ENCODE measurements around the gene MRNIP.
"Not testable (repeated sequence)": the region's sequence is repeated elsewhere in the genome, so short reads cannot be mapped to it uniquely, and the experiment has no call there.

DNA sequence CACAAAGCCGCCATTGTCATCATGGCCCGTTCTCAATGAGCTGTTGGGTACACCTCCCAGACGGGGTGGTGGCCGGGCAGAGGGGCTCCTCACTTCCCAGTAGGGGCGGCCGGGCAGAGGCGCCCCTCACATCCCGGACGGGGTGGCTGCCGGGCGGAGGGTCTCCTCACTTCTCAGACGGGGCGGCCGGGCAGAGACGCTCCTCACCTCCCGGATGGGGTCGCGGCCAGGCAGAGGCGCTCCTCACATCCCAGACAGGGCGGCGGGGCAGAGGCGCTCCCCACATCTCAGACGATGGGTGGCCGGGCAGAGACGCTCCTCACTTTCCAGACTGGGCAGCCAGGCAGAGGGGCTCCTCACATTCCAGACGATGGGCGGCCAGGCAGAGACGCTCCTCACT lies 23.7 kb downstream of the MRNIP start:
- TF ChIP-seq CBX5 (IDR thresholded peaks at IDR 0.05; ENCODE audit: low read depth, low read length); YY1 (IDR thresholded peaks at IDR 0.05; ENCODE audit: low read depth, low read length); EP300 (IDR thresholded peaks at IDR 0.05; ENCODE audit: borderline replicate concordance in 1 of 2, low read depth in 2 of 2, low read length in 2 of 2); TCF12 (IDR thresholded peaks at IDR 0.05; ENCODE audit: low read depth, low read length); POLR2A (IDR thresholded peaks at IDR 0.05; ENCODE audit: control extremely low read depth in 1 of 2, low read depth in 2 of 2, low read length in 2 of 2); RAD21 (IDR thresholded peaks at IDR 0.05 in 1 of 2, conservative IDR thresholded peaks at IDR 0.05 in 1 of 2; ENCODE audit: low read depth in 2 of 2, low read length in 2 of 2); GABPA (IDR thresholded peaks at IDR 0.05; ENCODE audit: borderline replicate concordance, insufficient read depth, low read length); RBBP5 (IDR thresholded peaks at IDR 0.05; ENCODE audit: borderline replicate concordance, low read depth, low read length); EZH2 (IDR thresholded peaks at IDR 0.05; ENCODE audit: low read depth, low read length, severe bottlenecking); POU5F1 (IDR thresholded peaks at IDR 0.05; ENCODE audit: low read depth, low read length); SAP30 (IDR thresholded peaks at IDR 0.05; ENCODE audit: insufficient read depth, insufficient replicate concordance, low read length): not testable (repeated sequence)
- TF ChIP-seq, protein P1, sequence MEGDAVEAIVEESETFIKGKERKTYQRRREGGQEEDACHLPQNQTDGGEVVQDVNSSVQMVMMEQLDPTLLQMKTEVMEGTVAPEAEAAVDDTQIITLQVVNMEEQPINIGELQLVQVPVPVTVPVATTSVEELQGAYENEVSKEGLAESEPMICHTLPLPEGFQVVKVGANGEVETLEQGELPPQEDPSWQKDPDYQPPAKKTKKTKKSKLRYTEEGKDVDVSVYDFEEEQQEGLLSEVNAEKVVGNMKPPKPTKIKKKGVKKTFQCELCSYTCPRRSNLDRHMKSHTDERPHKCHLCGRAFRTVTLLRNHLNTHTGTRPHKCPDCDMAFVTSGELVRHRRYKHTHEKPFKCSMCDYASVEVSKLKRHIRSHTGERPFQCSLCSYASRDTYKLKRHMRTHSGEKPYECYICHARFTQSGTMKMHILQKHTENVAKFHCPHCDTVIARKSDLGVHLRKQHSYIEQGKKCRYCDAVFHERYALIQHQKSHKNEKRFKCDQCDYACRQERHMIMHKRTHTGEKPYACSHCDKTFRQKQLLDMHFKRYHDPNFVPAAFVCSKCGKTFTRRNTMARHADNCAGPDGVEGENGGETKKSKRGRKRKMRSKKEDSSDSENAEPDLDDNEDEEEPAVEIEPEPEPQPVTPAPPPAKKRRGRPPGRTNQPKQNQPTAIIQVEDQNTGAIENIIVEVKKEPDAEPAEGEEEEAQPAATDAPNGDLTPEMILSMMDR (IDR thresholded peaks at IDR 0.05; ENCODE audit: control extremely low read depth in 1 of 3, insufficient read depth in 1 of 3, low read depth in 1 of 3, low read length in 3 of 3) = not testable (repeated sequence)
- TF ChIP-seq, protein P2, sequence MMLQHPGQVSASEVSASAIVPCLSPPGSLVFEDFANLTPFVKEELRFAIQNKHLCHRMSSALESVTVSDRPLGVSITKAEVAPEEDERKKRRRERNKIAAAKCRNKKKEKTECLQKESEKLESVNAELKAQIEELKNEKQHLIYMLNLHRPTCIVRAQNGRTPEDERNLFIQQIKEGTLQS (IDR thresholded peaks at IDR 0.05; ENCODE audit: insufficient read depth, low read depth, low read length) = not testable (repeated sequence)
- TF ChIP-seq, protein P3, sequence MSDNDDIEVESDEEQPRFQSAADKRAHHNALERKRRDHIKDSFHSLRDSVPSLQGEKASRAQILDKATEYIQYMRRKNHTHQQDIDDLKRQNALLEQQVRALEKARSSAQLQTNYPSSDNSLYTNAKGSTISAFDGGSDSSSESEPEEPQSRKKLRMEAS (IDR thresholded peaks at IDR 0.05) = not testable (repeated sequence)

Data from H1 (cell line).